H9 (cell line): ENCODE measurements around the gene ALX3. TPM values are rescaled to one million over a fixed set of nuclear protein-coding genes. Genes with fewer than 3 reads are reported as not detected.

Experiments used
- DNase-seq: peaks from one replicate; pipeline ENCODE4 v3.0.0-alpha.2; 2017
- H2AFZ ChIP-seq: one replicate; pipeline ENCODE4 v1.6.1; 2013; ENCODE audit warnings: mild to moderate bottlenecking, low read length, control low read depth, moderate library complexity
- H2AK5ac ChIP-seq: 2 replicates; pipeline ENCODE4 v1.6.1; 2013; ENCODE audit warnings: low read length, control low read depth, mixed read lengths; ENCODE audit not compliant: insufficient read length
- H2BK120ac ChIP-seq: one replicate; pipeline ENCODE4 v1.6.1; 2013; ENCODE audit warnings: low read depth, mild to moderate bottlenecking, low read length, control low read depth, inconsistent platforms; ENCODE audit not compliant: poor library complexity, severe bottlenecking
- H2BK12ac ChIP-seq: 2 replicates; pipeline ENCODE4 v1.6.1; 2013; ENCODE audit warnings: low read length, control low read depth, mixed read lengths, low read depth; ENCODE audit not compliant: insufficient read length
- H2BK15ac ChIP-seq: 2 replicates; pipeline ENCODE4 v1.6.1; 2013; ENCODE audit warnings: low read depth, low read length, control low read depth
- H2BK20ac ChIP-seq: one replicate; pipeline ENCODE4 v1.6.1; 2013; ENCODE audit warnings: low read depth, mild to moderate bottlenecking, low read length, control low read depth, inconsistent platforms; ENCODE audit not compliant: poor library complexity, severe bottlenecking
- H2BK5ac ChIP-seq: 2 replicates; pipeline ENCODE4 v1.6.1; 2013; ENCODE audit warnings: low read length, control low read depth, mixed read lengths; ENCODE audit not compliant: insufficient read length
- H3K14ac ChIP-seq: 2 replicates; pipeline ENCODE4 v1.6.1; 2013; ENCODE audit warnings: low read length, control low read depth; ENCODE audit not compliant: insufficient read depth
- H3K18ac ChIP-seq: 2 replicates; pipeline ENCODE4 v1.6.1; 2013; ENCODE audit warnings: low read depth, mild to moderate bottlenecking, mixed read lengths, low read length, control low read depth; ENCODE audit not compliant: insufficient read length
- H3K23ac ChIP-seq: 2 replicates; pipeline ENCODE4 v1.6.1; 2013; ENCODE audit warnings: low read length, control low read depth, mixed read lengths, low read depth; ENCODE audit not compliant: insufficient read length
- H3K23me2 ChIP-seq: 2 replicates; pipeline ENCODE4 v1.6.1; 2013; ENCODE audit warnings: low read depth, mild to moderate bottlenecking, mixed read lengths, low read length, control low read depth; ENCODE audit not compliant: insufficient read length, poor library complexity, severe bottlenecking
- H3K27ac ChIP-seq: 2 replicates; pipeline ENCODE4 v1.5.1; 2013; ENCODE audit warnings: low read length, control low read depth, mixed read lengths, low read depth; ENCODE audit not compliant: insufficient read length
- H3K27me3 ChIP-seq: 2 replicates; pipeline ENCODE4 v1.6.1; 2013; ENCODE audit warnings: low read length, control low read depth, inconsistent platforms; ENCODE audit not compliant: insufficient read depth
- H3K4ac ChIP-seq: 2 replicates; pipeline ENCODE4 v1.6.1; 2013; ENCODE audit warnings: low read depth, mild to moderate bottlenecking, control low read depth, inconsistent platforms, low read length, moderate library complexity
- H3K4me1 ChIP-seq: 2 replicates; pipeline ENCODE4 v1.6.1; 2013; ENCODE audit warnings: low read length, control low read depth, inconsistent platforms; ENCODE audit not compliant: insufficient read depth
- H3K4me2 ChIP-seq: 2 replicates; pipeline ENCODE4 v1.6.1; 2013; ENCODE audit warnings: low read length, control low read depth, mixed read lengths; ENCODE audit not compliant: insufficient read length, insufficient read depth
- H3K56ac ChIP-seq: 2 replicates; pipeline ENCODE4 v1.6.1; 2013; ENCODE audit warnings: low read depth, mild to moderate bottlenecking, mixed read lengths, low read length, control low read depth; ENCODE audit not compliant: insufficient read length
- H3K79me1 ChIP-seq: 2 replicates; pipeline ENCODE4 v1.6.1; 2013; ENCODE audit warnings: low read depth, mild to moderate bottlenecking, moderate library complexity, low read length, control low read depth, inconsistent platforms; ENCODE audit not compliant: insufficient read depth, poor library complexity, severe bottlenecking
- H3K79me2 ChIP-seq: 2 replicates; pipeline ENCODE4 v1.6.1; 2013; ENCODE audit warnings: low read length, control low read depth, inconsistent platforms; ENCODE audit not compliant: insufficient read depth
- H3K9ac ChIP-seq: 2 replicates; pipeline ENCODE4 v1.6.1; 2013; ENCODE audit warnings: low read length, control low read depth, mixed read lengths; ENCODE audit not compliant: insufficient read length; ENCODE audit errors: extremely low read depth
- H3K9me3 ChIP-seq: one replicate; pipeline ENCODE4 v1.6.1; 2013; ENCODE audit warnings: low read depth, low read length, inconsistent platforms; ENCODE audit not compliant: control insufficient read depth
- H3T11ph ChIP-seq: one replicate; pipeline ENCODE4 v1.6.1; 2013; ENCODE audit warnings: mild to moderate bottlenecking, low read length, control low read depth, inconsistent platforms
- H4K20me1 ChIP-seq: one replicate; pipeline ENCODE4 v1.6.1; 2013; ENCODE audit not compliant: control insufficient read depth, insufficient read length, insufficient read depth
- H4K5ac ChIP-seq: 2 replicates; pipeline ENCODE4 v1.6.1; 2013; ENCODE audit warnings: low read depth, mild to moderate bottlenecking, mixed read lengths, low read length, control low read depth; ENCODE audit not compliant: insufficient read length
- H4K8ac ChIP-seq: replicated peaks from 2 replicates; pipeline ENCODE4 v1.6.1; 2013; ENCODE audit warnings: low read length, control low read depth, mixed read lengths, low read depth; ENCODE audit not compliant: insufficient read length
- H4K91ac ChIP-seq: 2 replicates; pipeline ENCODE4 v1.6.1; 2013; ENCODE audit warnings: low read depth, mild to moderate bottlenecking, moderate library complexity, mixed read lengths, low read length, control low read depth; ENCODE audit not compliant: insufficient read length
- H3K27ac Mint-ChIP-seq, 3 experiments: 2 replicates in 2 of 3; 3 replicates in 1 of 3; pipeline ENCODE4 v1.8.0; 2020 to 2021; ENCODE audit warnings: mixed read lengths in 3 of 3, mild to moderate bottlenecking in 1 of 3, moderate library complexity in 1 of 3
- H3K27me3 Mint-ChIP-seq: 2 replicates; pipeline ENCODE4 v1.8.0; 2021; ENCODE audit warnings: low read depth, mild to moderate bottlenecking, moderate library complexity, mixed read lengths
- H3K36me3 Mint-ChIP-seq, 3 experiments: 2 replicates in 2 of 3; 3 replicates in 1 of 3; pipeline ENCODE4 v1.8.0; 2020 to 2021; ENCODE audit warnings: low read depth in 3 of 3, mixed read lengths in 3 of 3; ENCODE audit not compliant: insufficient read depth in 1 of 3
- H3K4me1 Mint-ChIP-seq, 2 experiments: 2 replicates each; pipeline ENCODE4 v1.8.0; 2020; ENCODE audit warnings: mixed read lengths in 2 of 2
- H3K4me3 Mint-ChIP-seq, 2 experiments: 2 replicates in 1 of 2; 3 replicates in 1 of 2; pipeline ENCODE4 v1.8.0; 2020 to 2021; ENCODE audit warnings: mild to moderate bottlenecking in 2 of 2, mixed read lengths in 2 of 2, moderate library complexity in 1 of 2
- H3K9me3 Mint-ChIP-seq, 2 experiments: 2 replicates in 1 of 2; 3 replicates in 1 of 2; pipeline ENCODE4 v1.8.0; 2020; ENCODE audit warnings: mild to moderate bottlenecking in 2 of 2, mixed read lengths in 2 of 2, moderate library complexity in 1 of 2
- CTCF ChIP-seq: fragments of 200-600 bp; sonication (generic); conservative IDR thresholded peaks from 3 replicates; pipeline ENCODE4 v1.8.0; 2021; ENCODE audit warnings: antibody characterized with exemption, mild to moderate bottlenecking
- WGBS: extraction: QIAGEN DNeasy Blood & Tissue Kit; methylation state at CpG from one replicate; pipeline ENCODE4 v1.1.7; 2013; ENCODE audit warnings: missing lambda C conversion rate, low lambda C conversion rate, mixed read lengths; ENCODE audit not compliant: insufficient read length; ENCODE audit errors: extremely low coverage; 5-methylcytosine and 5-hydroxymethylcytosine counted together
- total RNA-seq: library from RNA; stranded (reverse); gene quantifications from 2 replicates; pipeline ENCODE4 v1.2.1, GENCODE V29; 2021

ALX3 gene
- total RNA-seq, 1 experiment from 2014 or later = not detected

GRCh38 chr1:110019770-110020169 is 50.7 kb downstream of the ALX3 start:
- Histone ChIP-seq H3K27ac (no peak overlapping the region), H2BK15ac (no peak overlapping the region), H2BK5ac (no peak overlapping the region), H3K23ac (no peak overlapping the region), H2BK12ac (no peak overlapping the region), H3T11ph (no peak overlapping the region), H4K8ac (no peak overlapping the region), H3K23me2 (no peaks in the 10 kb centered on the region), H3K79me2 (no peaks in the 10 kb centered on the region), H2BK20ac (no peak overlapping the region), H3K14ac (no peak overlapping the region), H2BK120ac (no peak overlapping the region), H3K4me2 (no peak overlapping the region), H4K91ac (no peak overlapping the region), H3K4me1 (no peaks in the 10 kb centered on the region), H3K9ac (no peak overlapping the region), H3K79me1 (no peaks in the 10 kb centered on the region), H4K5ac (no peak overlapping the region), H2AK5ac (no peak overlapping the region), H3K27me3 (no peaks in the 10 kb centered on the region), H3K9me3 (no peaks in the 10 kb centered on the region), H3K4ac (no peak overlapping the region), H3K18ac (no peak overlapping the region), H3K56ac (no peak overlapping the region), H4K20me1 (no peaks in the 10 kb centered on the region), H2AFZ (no peak overlapping the region)
- Mint-ChIP-seq H3K27me3 (no peaks in the 10 kb centered on the region), H3K36me3 (peaks cover 53 to 95% (median 86%) of the 10 kb centered on the region in 3 experiments; a peak in 6 of 7 replicates), H3K9me3 (no peaks in the 10 kb centered on the region), H3K27ac (no peak overlapping the region), H3K4me1 (no peaks in the 10 kb centered on the region), H3K4me3 (no peak overlapping the region)
- WGBS = no CpG with 5 or more reads among the region's 1 CpG
- no peak for DNase-seq
- no peak for TF ChIP-seq CTCF
